Skeletal muscle tissue (tissue), 4 donors: ENCODE results near the gene PHOX2A. TPM values are rescaled to one million over a fixed set of nuclear protein-coding genes. Genes with fewer than 3 reads are reported as not detected.

Source experiments
- H3K27ac ChIP-seq: one replicate; pipeline ENCODE4 v1.7.0; 2013; ENCODE audit warnings: mild to moderate bottlenecking, low read depth, low read length, inconsistent platforms
- H3K27me3 ChIP-seq, 3 donors: one replicate each; pipeline ENCODE4 v1.7.0; 2013; ENCODE audit warnings: low read length in 3 of 3; ENCODE audit not compliant: control insufficient read depth in 3 of 3, insufficient read depth in 3 of 3
- H3K36me3 ChIP-seq, 3 donors: one replicate each; pipeline ENCODE4 v1.7.0; 2013; ENCODE audit warnings: low read length in 3 of 3; ENCODE audit not compliant: control insufficient read depth in 3 of 3, insufficient read depth in 3 of 3
- H3K4me1 ChIP-seq, 3 donors: one replicate each; pipeline ENCODE4 v1.7.0; 2013; ENCODE audit warnings: low read length in 3 of 3, mild to moderate bottlenecking in 3 of 3; ENCODE audit not compliant: control insufficient read depth in 3 of 3, insufficient read depth in 3 of 3
- H3K4me3 ChIP-seq, 3 donors: one replicate each; pipeline ENCODE4 v1.7.0; 2013; ENCODE audit warnings: low read length in 3 of 3
- H3K9ac ChIP-seq, 3 donors: one replicate each; pipeline ENCODE4 v1.7.0; 2013; ENCODE audit warnings: low read length in 3 of 3, mild to moderate bottlenecking in 3 of 3, moderate library complexity in 2 of 3, low read depth in 1 of 3
- H3K9me3 ChIP-seq, 3 donors: one replicate each; pipeline ENCODE4 v1.7.0; 2013; ENCODE audit warnings: low read length in 3 of 3; ENCODE audit not compliant: control insufficient read depth in 3 of 3
- total RNA-seq: library from RNA; depleted of rRNA; stranded (reverse); fragments of >200 nt; gene quantifications from one replicate; pipeline ENCODE4 v1.2.3, GENCODE V29; 2014
- donor health status: Osteomylitis.

Gene PHOX2A
- total RNA-seq, 1 donor from 2014 or later = not detected

DNA sequence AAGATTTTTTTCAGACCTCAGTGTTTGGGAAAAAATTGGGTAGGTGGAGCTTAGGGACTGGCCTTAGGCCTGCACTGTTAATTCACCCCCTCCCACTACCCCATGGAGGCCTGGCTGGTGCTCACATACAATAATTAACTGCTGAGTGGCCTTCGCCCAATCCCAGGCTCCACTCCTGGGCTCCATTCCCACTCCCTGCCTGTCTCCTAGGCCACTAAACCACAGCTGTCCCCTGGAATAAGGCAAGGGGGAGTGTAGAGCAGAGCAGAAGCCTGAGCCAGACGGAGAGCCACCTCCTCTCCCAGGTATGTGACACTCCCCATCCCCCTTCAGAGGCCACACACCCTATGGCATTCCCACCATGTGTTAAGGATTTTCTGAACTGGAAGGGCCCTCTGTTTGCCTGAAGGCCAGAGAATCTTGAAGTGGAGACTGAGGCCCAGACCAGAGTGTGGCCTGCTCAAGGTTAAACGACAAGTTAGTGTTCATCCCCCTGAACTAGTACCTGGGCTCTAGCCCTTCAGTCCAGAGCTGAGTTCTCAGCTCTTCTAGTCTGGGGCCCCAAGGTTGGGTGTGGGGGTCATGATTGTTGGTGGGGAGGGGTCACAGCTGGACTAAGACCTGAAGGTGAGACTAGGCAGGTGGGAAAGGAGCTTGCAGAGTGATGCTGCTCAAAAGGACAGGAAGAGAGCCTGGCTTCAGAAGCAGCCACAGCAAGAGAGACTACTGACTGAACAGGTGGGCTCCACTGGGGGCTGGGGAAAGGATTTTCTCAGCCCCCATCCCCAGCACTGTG lies 54.3 kb downstream of the PHOX2A start:
- Histone ChIP-seq H3K36me3 (no peaks in the 10 kb centered on the region), H3K27ac (no peak overlapping the region), H3K9me3 (no peaks in the 10 kb centered on the region), H3K4me3 (no peak overlapping the region), H3K4me1 (peaks cover 0 to 2% (median 0%) of the 10 kb centered on the region in 3 donors), H3K9ac (no peak overlapping the region), H3K27me3 (no peaks in the 10 kb centered on the region)

Other genes with a start within 250 kb of the PHOX2A start
- 3.1 TPM for gene IL18BP, start 245.3 kb downstream of the PHOX2A start, total RNA-seq
- 177 TPM for gene NUMA1, start 163.6 kb downstream of the PHOX2A start, total RNA-seq
- 2.6 TPM for gene LRRC51, start 163.3 kb downstream of the PHOX2A start, total RNA-seq
- gene LAMTOR1, start 140.9 kb downstream of the PHOX2A start, total RNA-seq = 42.3 TPM
- not detected for gene TOMT, start 138.3 kb downstream of the PHOX2A start, total RNA-seq
- gene ANAPC15, start 131.5 kb downstream of the PHOX2A start, total RNA-seq = 7.8 TPM
- 0.52 TPM for gene FOLR3, start 108.5 kb downstream of the PHOX2A start, total RNA-seq
- 1.0 TPM for gene FOLR1, start 52.0 kb downstream of the PHOX2A start, total RNA-seq
- 15.1 TPM for gene FOLR2, start 27.4 kb downstream of the PHOX2A start, total RNA-seq
- 50.6 TPM for gene INPPL1, start 19.4 kb downstream of the PHOX2A start, total RNA-seq
- gene CLPB, start 190.4 kb upstream of the PHOX2A start, total RNA-seq = 18.8 TPM